ENCODE results near the gene PDZK1.
"Not testable (repeated sequence)": the region's sequence is repeated elsewhere in the genome, so short reads cannot be mapped to it uniquely, and the experiment has no call there.

The PDZK1 gene

GRCh38 chr1:145726193-145726592 is 19.0 kb upstream of the PDZK1 start:
- H3K9me3 ChIP-seq (ENCODE audit: control insufficient read depth in 2 of 2, low read length in 2 of 2); H3K36me3 ChIP-seq (ENCODE audit: control insufficient read depth in 2 of 2, insufficient read depth in 2 of 2, low read length in 2 of 2); H3K27ac ChIP-seq (ENCODE audit: low read length); H3K9ac ChIP-seq (ENCODE audit: low read length in 2 of 2); H3K4me1 ChIP-seq (ENCODE audit: control insufficient read depth, insufficient read depth, low read length); H3K4me3 ChIP-seq (ENCODE audit: low read length in 2 of 2); H3K27me3 ChIP-seq (ENCODE audit: control insufficient read depth in 1 of 2, insufficient read depth in 2 of 2, low read length in 2 of 2): not testable (repeated sequence)

- no peaks in the 10 kb centered on the region for H3K9me3 ChIP-seq (ENCODE audit: control insufficient read depth in 2 of 2, low read length in 2 of 2)
- H3K4me1 ChIP-seq (ENCODE audit: control insufficient read depth, insufficient read depth, low read length) = peaks cover 13% of the 10 kb centered on the region
- H3K27ac ChIP-seq (ENCODE audit: low read length) = no peak overlapping the region
- no peaks in the 10 kb centered on the region for H3K27me3 ChIP-seq (ENCODE audit: control insufficient read depth in 1 of 2, insufficient read depth in 2 of 2, low read length in 2 of 2)
- H3K36me3 ChIP-seq (ENCODE audit: control insufficient read depth in 2 of 2, insufficient read depth in 2 of 2, low read length in 2 of 2) = no peaks in the 10 kb centered on the region
- peak overlapping the region; percentile 28 to 36 for H3K9ac ChIP-seq (ENCODE audit: low read length in 2 of 2)
- peak overlapping the region; percentile 62 to 70 for H3K4me3 ChIP-seq (ENCODE audit: low read length in 2 of 2)
These were observed 13.9 kb upstream of the PDZK1 start for GRCh38 chr1:145720878-145721671.

DNA sequence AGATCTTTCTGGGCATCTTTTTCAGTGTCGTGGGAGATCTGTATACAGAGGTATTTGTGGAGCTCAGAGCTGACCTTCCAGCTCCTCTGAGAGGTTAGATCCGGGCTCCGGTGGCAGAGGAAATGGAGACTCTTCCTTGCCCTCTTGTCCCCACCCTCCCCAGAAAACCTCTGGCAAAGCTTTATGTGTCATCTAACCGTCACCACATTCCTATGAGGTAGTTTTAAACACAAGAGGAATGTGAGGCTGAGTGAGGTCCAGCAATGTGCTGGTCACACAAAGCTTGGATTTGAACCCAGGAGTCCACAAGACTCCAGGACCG is 13.3 kb upstream of the PDZK1 start:
- Histone ChIP-seq H3K27ac (ENCODE audit: low read length) (no peak overlapping the region), H3K9ac (ENCODE audit: low read length in 2 of 2) (peak overlapping the region in 1 of 2 donors; percentile 28), H3K4me3 (ENCODE audit: low read length in 2 of 2) (peak overlapping the region in 1 of 2 donors; percentile 70)

GRCh38 chr1:145719230-145720079 is 12.3 kb upstream of the PDZK1 start, which contains the start of gene CD160:
TSS of gene CD160 (plus strand) at chr1:145719499. CDS start at chr1:145728328, 8,829 bp downstream.
- Histone ChIP-seq H3K36me3 (ENCODE audit: control insufficient read depth in 2 of 2, insufficient read depth in 2 of 2, low read length in 2 of 2) (no peaks in the 10 kb centered on the region), H3K27ac (ENCODE audit: low read length) (no peak within 1 kb of the TSS), H3K4me3 (ENCODE audit: low read length in 2 of 2) (no peak within 1 kb of the TSS)

More for the DNA sequence above, 13.3 kb upstream of the PDZK1 start:
- Histone ChIP-seq H3K4me1 (ENCODE audit: control insufficient read depth, insufficient read depth, low read length) (peaks cover 13% of the 10 kb centered on the region), H3K9me3 (ENCODE audit: control insufficient read depth in 2 of 2, low read length in 2 of 2) (no peaks in the 10 kb centered on the region), H3K27me3 (ENCODE audit: control insufficient read depth in 1 of 2, insufficient read depth in 2 of 2, low read length in 2 of 2) (no peaks in the 10 kb centered on the region), H3K36me3 (ENCODE audit: control insufficient read depth in 2 of 2, insufficient read depth in 2 of 2, low read length in 2 of 2) (no peaks in the 10 kb centered on the region)

GRCh38 chr1:145718465-145718864 is 11.3 kb upstream of the PDZK1 start:
- not testable (repeated sequence) for H3K27me3 ChIP-seq (ENCODE audit: control insufficient read depth in 1 of 2, insufficient read depth in 2 of 2, low read length in 2 of 2); H3K36me3 ChIP-seq (ENCODE audit: control insufficient read depth in 2 of 2, insufficient read depth in 2 of 2, low read length in 2 of 2); H3K9me3 ChIP-seq (ENCODE audit: control insufficient read depth in 2 of 2, low read length in 2 of 2); H3K9ac ChIP-seq (ENCODE audit: low read length in 2 of 2); H3K27ac ChIP-seq (ENCODE audit: low read length); H3K4me3 ChIP-seq (ENCODE audit: low read length in 2 of 2)
- peaks cover 13% of the 10 kb centered on the region for H3K4me1 ChIP-seq (ENCODE audit: control insufficient read depth, insufficient read depth, low read length)

More at GRCh38 chr1:145719230-145720079, 12.3 kb upstream of the PDZK1 start, which contains the start of gene CD160:
- Histone ChIP-seq H3K4me1 (ENCODE audit: control insufficient read depth, insufficient read depth, low read length) (peaks cover 13% of the 10 kb centered on the region), H3K9me3 (ENCODE audit: control insufficient read depth in 2 of 2, low read length in 2 of 2) (no peaks in the 10 kb centered on the region), H3K27me3 (ENCODE audit: control insufficient read depth in 1 of 2, insufficient read depth in 2 of 2, low read length in 2 of 2) (no peaks in the 10 kb centered on the region), H3K9ac (ENCODE audit: low read length in 2 of 2) (no peak within 1 kb of the TSS)

- no peaks in the 10 kb centered on the region for H3K9me3 ChIP-seq (ENCODE audit: control insufficient read depth in 2 of 2, low read length in 2 of 2)
- no peak overlapping the region for H3K9ac ChIP-seq (ENCODE audit: low read length in 2 of 2)
- H3K4me3 ChIP-seq (ENCODE audit: low read length in 2 of 2) = no peak overlapping the region
- H3K27me3 ChIP-seq (ENCODE audit: control insufficient read depth in 1 of 2, insufficient read depth in 2 of 2, low read length in 2 of 2) = no peaks in the 10 kb centered on the region
- H3K4me1 ChIP-seq (ENCODE audit: control insufficient read depth, insufficient read depth, low read length) = peaks cover 13% of the 10 kb centered on the region
- H3K36me3 ChIP-seq (ENCODE audit: control insufficient read depth in 2 of 2, insufficient read depth in 2 of 2, low read length in 2 of 2) = no peaks in the 10 kb centered on the region
- H3K27ac ChIP-seq (ENCODE audit: low read length) = no peak overlapping the region
These were observed 10.7 kb upstream of the PDZK1 start for GRCh38 chr1:145717833-145718232.

DNA sequence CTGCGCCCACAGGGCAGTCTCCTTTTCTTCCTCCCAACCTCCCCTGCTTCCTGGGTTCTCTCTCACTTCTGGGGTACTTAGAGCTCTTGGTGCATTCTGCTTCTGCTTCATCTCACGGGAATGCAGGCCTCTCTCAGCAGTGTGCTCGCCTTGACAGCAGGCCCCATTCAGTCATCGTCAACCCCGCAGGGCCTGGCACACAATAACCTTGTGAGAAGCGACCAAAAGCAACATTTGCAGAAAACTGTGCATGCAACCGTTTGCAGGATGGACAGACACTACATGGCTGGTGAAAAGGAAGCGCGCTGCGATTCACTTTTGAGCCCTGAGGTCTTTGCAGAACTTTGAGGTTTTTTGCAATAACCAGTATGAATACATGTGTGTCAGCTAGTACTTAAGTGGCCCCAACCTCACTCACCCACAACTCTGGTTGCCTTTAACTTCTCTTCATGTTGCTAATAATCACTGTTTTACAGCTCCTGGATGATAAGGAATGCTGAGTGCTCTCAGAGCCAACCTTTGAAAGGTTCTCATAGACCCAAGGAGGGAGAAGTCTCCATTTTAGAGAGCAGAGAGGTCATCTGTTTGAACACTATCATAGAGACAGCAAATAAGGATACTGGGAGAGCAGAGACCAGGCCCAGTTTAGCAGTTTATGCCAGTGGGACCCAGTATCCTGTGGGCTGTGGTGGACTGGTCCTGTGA is 9.6 kb upstream of the PDZK1 start:
- Histone ChIP-seq H3K27ac (ENCODE audit: low read length) (no peak overlapping the region), H3K4me1 (ENCODE audit: control insufficient read depth, insufficient read depth, low read length) (peaks cover 15% of the 10 kb centered on the region), H3K9ac (ENCODE audit: low read length in 2 of 2) (no peak overlapping the region), H3K4me3 (ENCODE audit: low read length in 2 of 2) (no peak overlapping the region), H3K9me3 (ENCODE audit: control insufficient read depth in 2 of 2, low read length in 2 of 2) (no peaks in the 10 kb centered on the region), H3K36me3 (ENCODE audit: control insufficient read depth in 2 of 2, insufficient read depth in 2 of 2, low read length in 2 of 2) (no peaks in the 10 kb centered on the region), H3K27me3 (ENCODE audit: control insufficient read depth in 1 of 2, insufficient read depth in 2 of 2, low read length in 2 of 2) (no peaks in the 10 kb centered on the region)

DNA sequence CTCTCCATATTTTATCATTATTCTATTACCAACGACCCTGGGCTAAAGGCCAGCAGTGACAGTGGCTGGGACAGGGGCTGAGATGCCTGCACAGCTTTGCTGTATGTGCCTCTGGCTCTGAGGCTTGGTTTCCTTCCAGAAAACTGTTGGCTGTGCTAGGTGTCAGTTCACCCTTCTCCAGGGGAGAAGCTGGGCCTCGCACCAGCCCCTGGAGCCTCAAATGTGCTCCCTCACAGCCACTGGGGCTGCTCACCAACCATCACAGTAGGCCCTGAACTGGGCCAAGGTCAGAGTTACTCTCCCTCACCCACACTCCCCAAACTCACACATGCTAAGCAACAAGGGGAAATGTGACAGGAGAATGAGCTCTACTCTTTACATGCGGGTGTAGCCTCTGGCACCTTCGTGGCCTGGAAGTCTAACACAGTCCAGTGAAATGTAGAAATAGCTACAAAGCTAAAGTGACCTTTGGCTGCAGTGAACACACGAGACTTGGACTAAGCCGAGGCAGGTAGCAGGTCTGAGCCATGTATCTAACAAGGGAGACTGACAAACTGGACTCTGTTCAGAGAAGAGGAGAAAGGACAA is 7.5 kb upstream of the PDZK1 start:
- no peak overlapping the region for H3K27ac ChIP-seq (ENCODE audit: low read length)
- no peaks in the 10 kb centered on the region for H3K27me3 ChIP-seq (ENCODE audit: control insufficient read depth in 1 of 2, insufficient read depth in 2 of 2, low read length in 2 of 2)
- H3K36me3 ChIP-seq (ENCODE audit: control insufficient read depth in 2 of 2, insufficient read depth in 2 of 2, low read length in 2 of 2) = no peaks in the 10 kb centered on the region
- peaks cover 6% of the 10 kb centered on the region for H3K4me1 ChIP-seq (ENCODE audit: control insufficient read depth, insufficient read depth, low read length)
- H3K9ac ChIP-seq (ENCODE audit: low read length in 2 of 2) = no peak overlapping the region
- H3K4me3 ChIP-seq (ENCODE audit: low read length in 2 of 2) = no peak overlapping the region
- H3K9me3 ChIP-seq (ENCODE audit: control insufficient read depth in 2 of 2, low read length in 2 of 2) = no peaks in the 10 kb centered on the region

DNA sequence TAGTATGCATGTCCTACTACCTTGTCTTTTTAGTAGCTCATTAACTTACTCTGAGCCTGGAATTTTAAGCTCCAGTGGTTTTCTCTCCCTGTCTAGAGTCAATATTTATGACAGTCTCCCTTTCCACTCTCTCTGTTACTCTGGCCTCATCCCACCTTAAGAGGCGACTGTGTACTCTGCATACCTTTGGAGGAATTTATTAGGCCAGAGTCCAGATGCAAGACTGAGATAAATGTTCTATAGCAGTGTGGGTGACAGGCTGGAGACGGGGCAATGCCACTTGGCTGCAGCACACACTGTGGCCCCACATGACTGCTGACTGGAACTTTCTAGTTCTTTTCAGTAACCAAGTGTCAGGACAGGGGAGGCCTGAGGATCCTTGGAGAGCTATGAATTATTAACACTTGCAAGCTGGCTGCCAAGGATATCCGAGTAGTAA is 4.1 kb upstream of the PDZK1 start:
- Histone ChIP-seq H3K9ac (ENCODE audit: low read length in 2 of 2) (no peak overlapping the region), H3K27ac (ENCODE audit: low read length) (no peak overlapping the region), H3K4me1 (ENCODE audit: control insufficient read depth, insufficient read depth, low read length) (peaks cover 6% of the 10 kb centered on the region)

DNA sequence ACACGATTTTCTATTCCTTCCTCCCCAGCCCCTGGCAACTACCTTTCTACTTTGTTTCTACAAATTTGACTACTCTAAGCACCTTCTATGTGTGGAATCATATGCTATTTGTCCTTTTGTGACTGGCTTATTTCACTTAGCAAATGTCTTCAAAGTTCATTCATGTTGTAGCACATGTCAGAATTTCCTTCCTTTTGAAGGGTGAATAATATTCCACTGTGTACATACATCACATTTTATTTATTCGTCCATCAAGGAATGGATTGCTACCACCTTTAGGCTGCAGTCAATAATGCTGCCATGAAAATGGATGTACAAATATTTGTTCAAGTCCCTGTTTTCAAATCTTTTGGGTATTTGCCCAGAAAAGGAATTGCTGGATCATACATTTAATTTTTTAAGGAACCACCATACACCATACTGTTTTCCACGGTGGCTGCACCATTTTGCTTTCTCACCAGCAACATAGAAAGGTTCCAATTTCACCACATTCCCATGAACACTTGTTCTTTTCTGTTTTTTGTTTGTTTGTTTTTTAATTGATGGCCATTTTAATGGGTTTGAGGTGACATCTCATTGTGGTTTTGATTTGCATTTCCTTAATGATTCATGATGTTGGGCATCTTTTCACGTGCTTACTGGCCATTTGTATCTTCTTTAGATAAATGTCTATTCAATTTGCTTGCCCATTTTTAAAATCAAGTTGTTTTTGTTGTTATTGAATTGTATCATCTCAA is 3.3 kb upstream of the PDZK1 start:
- no peaks in the 10 kb centered on the region for H3K36me3 ChIP-seq (ENCODE audit: control insufficient read depth in 2 of 2, insufficient read depth in 2 of 2, low read length in 2 of 2)
- H3K9ac ChIP-seq (ENCODE audit: low read length in 2 of 2) = no peak overlapping the region
- H3K9me3 ChIP-seq (ENCODE audit: control insufficient read depth in 2 of 2, low read length in 2 of 2) = no peaks in the 10 kb centered on the region
- H3K4me3 ChIP-seq (ENCODE audit: low read length in 2 of 2) = no peak overlapping the region
- H3K4me1 ChIP-seq (ENCODE audit: control insufficient read depth, insufficient read depth, low read length) = peaks cover 6% of the 10 kb centered on the region
- no peak overlapping the region for H3K27ac ChIP-seq (ENCODE audit: low read length)
- no peaks in the 10 kb centered on the region for H3K27me3 ChIP-seq (ENCODE audit: control insufficient read depth in 1 of 2, insufficient read depth in 2 of 2, low read length in 2 of 2)

More for the DNA sequence above, 4.1 kb upstream of the PDZK1 start:
- Histone ChIP-seq H3K4me3 (ENCODE audit: low read length in 2 of 2) (peak overlapping the region in 1 of 2 donors; percentile 19), H3K36me3 (ENCODE audit: control insufficient read depth in 2 of 2, insufficient read depth in 2 of 2, low read length in 2 of 2) (no peaks in the 10 kb centered on the region), H3K27me3 (ENCODE audit: control insufficient read depth in 1 of 2, insufficient read depth in 2 of 2, low read length in 2 of 2) (no peaks in the 10 kb centered on the region), H3K9me3 (ENCODE audit: control insufficient read depth in 2 of 2, low read length in 2 of 2) (no peaks in the 10 kb centered on the region)

All from stomach smooth muscle (tissue), 2 donors.